ENCODE results near the gene C10orf105. TPM values are rescaled to one million over a fixed set of nuclear protein-coding genes. Genes with fewer than 3 reads are reported as not detected.

Gene C10orf105
- total and polyA plus RNA-seq, 2 of the 8 experiments (the other 6 are each of a cell fraction or from before 2014, with no cell fraction given), result 0.71 to 0.73 TPM

DNA sequence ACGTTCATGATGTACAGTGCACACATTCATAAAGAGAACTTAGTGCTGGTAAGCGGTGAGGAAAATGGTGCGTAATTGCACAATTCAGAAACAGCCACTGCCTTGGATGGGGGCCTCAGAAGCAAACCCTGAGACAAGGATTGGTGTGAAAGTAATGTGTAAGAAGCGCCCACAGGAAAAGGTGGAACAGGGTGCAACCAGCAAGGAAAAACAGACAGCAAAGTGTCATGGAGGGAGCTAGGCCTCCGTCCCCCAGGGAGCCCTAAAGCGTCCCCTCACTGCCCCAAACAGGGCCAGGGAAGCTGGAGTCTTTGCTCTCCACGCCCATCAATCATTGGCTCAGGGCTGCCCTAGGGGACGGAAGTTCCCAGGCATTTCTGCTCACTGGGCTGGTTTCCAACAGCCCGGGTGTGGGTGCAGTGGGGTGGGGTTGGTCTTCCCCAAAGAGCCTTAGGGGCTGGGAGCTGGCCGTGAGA lies 9.6 kb upstream of the C10orf105 start:
- no peaks in the 10 kb centered on the region for H3K36me3 ChIP-seq (ENCODE audit: control insufficient read depth in 2 of 4, insufficient read depth in 4 of 4, low read length in 3 of 4)
- no peak overlapping the region for H4K8ac ChIP-seq (ENCODE audit: extremely low read depth, insufficient read depth, low read length)
- H2BK12ac ChIP-seq (ENCODE audit: low read depth, low read length), result no peak overlapping the region
- H4K91ac ChIP-seq (replicated peaks; ENCODE audit: insufficient read length, low read length), result no peak overlapping the region
- H3K79me1 ChIP-seq (ENCODE audit: low read depth, low read length), result no peaks in the 10 kb centered on the region
- ChIA-PET POLR2A (ENCODE audit: partially characterized antibody) (no interaction called here), CTCF (ENCODE audit: partially characterized antibody) (interaction anchor here (0.6 to 6.2 kb wide), 11 partner anchors 8 to 296 kb away, joined by 3 to 42 read pairs (median 3); partner anchors contain the start of gene VSIR)
- TF ChIP-seq KDM4A (IDR thresholded peaks at IDR 0.05; ENCODE audit: low read depth, low read length, severe bottlenecking), result no peak
- no peak for TF ChIP-seq CTBP2 (IDR thresholded peaks at IDR 0.05; ENCODE audit: borderline replicate concordance, insufficient read depth, insufficient read length, low read length)
- TF ChIP-seq SIN3A (conservative IDR thresholded peaks at IDR 0.05 in 1 of 2, IDR thresholded peaks at IDR 0.05 in 1 of 2; ENCODE audit: low read depth in 1 of 2, low read length in 2 of 2), result no peak
- no peak for TF ChIP-seq HDAC2 (IDR thresholded peaks at IDR 0.05; ENCODE audit: borderline replicate concordance in 1 of 2, low read depth in 2 of 2, low read length in 2 of 2)
- TF ChIP-seq ASH2L (IDR thresholded peaks at IDR 0.05; ENCODE audit: low read length), result no peak
- TF ChIP-seq SAP30 (IDR thresholded peaks at IDR 0.05; ENCODE audit: insufficient read depth, insufficient replicate concordance, low read length), result no peak
- TF ChIP-seq POLR2A (IDR thresholded peaks at IDR 0.05; ENCODE audit: control extremely low read depth in 1 of 2, low read depth in 2 of 2, low read length in 2 of 2), result no peak
- TF ChIP-seq SIX5 (IDR thresholded peaks at IDR 0.05; ENCODE audit: low read depth, low read length), result no peak
- TF ChIP-seq POU5F1 (IDR thresholded peaks at IDR 0.05; ENCODE audit: low read depth, low read length), result no peak
- no peak for TF ChIP-seq TBP (IDR thresholded peaks at IDR 0.05; ENCODE audit: low read depth, low read length)
- no peak for TF ChIP-seq RNF2 (IDR thresholded peaks at IDR 0.05; ENCODE audit: borderline replicate concordance, low read depth, low read length, missing control alignments, poor library complexity, severe bottlenecking)
- H3K18ac ChIP-seq (ENCODE audit: extremely low read depth, low read length), result no peak overlapping the region
- no peak overlapping the region for H2BK5ac ChIP-seq (ENCODE audit: low read depth, low read length)
- H2BK120ac ChIP-seq (replicated peaks; ENCODE audit: low read depth, low read length), result no peak overlapping the region
- no peak overlapping the region for H3K4me3 ChIP-seq (ENCODE audit: extremely low read depth in 1 of 4, insufficient read depth in 2 of 4, low read depth in 3 of 4, low read length in 4 of 4)
- H3K79me2 ChIP-seq (ENCODE audit: control insufficient read depth in 1 of 2, insufficient read depth in 2 of 2, low read length in 2 of 2), result no peaks in the 10 kb centered on the region
- H3K27ac ChIP-seq (ENCODE audit: low read depth, low read length), result no peak overlapping the region
- FAIRE-seq, result no peak
- no peak overlapping the region for H2AK5ac ChIP-seq (ENCODE audit: low read depth, low read length)
- H3K56ac ChIP-seq (replicated peaks; ENCODE audit: insufficient read length, low read depth, low read length), result no peak overlapping the region
- peaks cover 0 to 4% (median 0%) of the 10 kb centered on the region in 4 experiments; a peak in 1 of 7 replicates for H3K4me1 ChIP-seq (replicated peaks in 1 of 4; ENCODE audit: control insufficient read depth in 3 of 4, insufficient read depth in 4 of 4, low read length in 3 of 4)
- H3K4ac ChIP-seq (replicated peaks; ENCODE audit: insufficient read length, low read depth, low read length), result no peak overlapping the region
- 91% methylated on average over 10 of the region's 10 CpGs; no CpG with 5 or more reads in 1 of the 2 experiments for WGBS, 2 experiments (ENCODE audit: extremely low coverage in 1 of 2, insufficient coverage in 1 of 2, insufficient read length in 1 of 2, insufficient replicate concordance in 2 of 2, low coverage in 1 of 2, low lambda C conversion rate in 2 of 2, missing lambda C conversion rate in 1 of 2)
- H3K23ac ChIP-seq (ENCODE audit: insufficient read length), result no peak overlapping the region
- no peak overlapping the region for H2BK15ac ChIP-seq (ENCODE audit: low read length)
- no peak overlapping the region for H2BK20ac ChIP-seq (ENCODE audit: low read length)
- H3K9me3 ChIP-seq (ENCODE audit: insufficient read depth in 2 of 2, low read depth in 1 of 2, low read length in 1 of 2), result no peaks in the 10 kb centered on the region
- no peak overlapping the region for H4K5ac ChIP-seq (ENCODE audit: insufficient read length, low read depth, low read length)
- no peaks in the 10 kb centered on the region for H3K23me2 ChIP-seq (ENCODE audit: low read depth, low read length)
- no peak overlapping the region for H3K14ac ChIP-seq (ENCODE audit: insufficient read length)
- no peak overlapping the region for H3K9ac ChIP-seq (replicated peaks in 1 of 4; ENCODE audit: extremely low read depth in 1 of 4, low read depth in 3 of 4, low read length in 3 of 4)
- DNase-seq (ENCODE audit: low read depth in 1 of 2, low spot score in 2 of 2), result no peak
- no peaks in the 10 kb centered on the region for H3K27me3 ChIP-seq (replicated peaks in 1 of 4; ENCODE audit: control insufficient read depth in 3 of 4, extremely low read depth in 1 of 4, insufficient read depth in 3 of 4, low read length in 3 of 4)
- H2AFZ ChIP-seq (ENCODE audit: low read length), result no peak overlapping the region
- H4K20me1 ChIP-seq (replicated peaks in 1 of 2; ENCODE audit: control insufficient read depth in 1 of 2, insufficient read depth in 2 of 2, low read length in 2 of 2), result no peaks in the 10 kb centered on the region
- H3K4me2 ChIP-seq (ENCODE audit: insufficient read depth in 1 of 2, low read depth in 2 of 2, low read length in 2 of 2), result no peak overlapping the region
